Neural cell (in vitro differentiated cells): ENCODE data around the gene PLAC9. TPM values are rescaled to one million over a fixed set of nuclear protein-coding genes. Genes with fewer than 3 reads are reported as not detected.

Experiments
- H2AFZ ChIP-seq: fragments of 200-600, 300-800 bp; sonication (generic), shearing (Covaris generic); 2 replicates; pipeline ENCODE4 v1.6.0; 2014; ENCODE audit warnings: low read depth, mild to moderate bottlenecking, antibody characterized with exemption, low read length, moderate library complexity
- H3F3A ChIP-seq: fragments of 200-600 bp; shearing (Covaris generic); 2 replicates; pipeline ENCODE4 v1.6.1; 2016; ENCODE audit warnings: mild to moderate bottlenecking, moderate library complexity, mixed read lengths, antibody characterized with exemption, low read length; ENCODE audit not compliant: insufficient read depth, poor library complexity, severe bottlenecking
- H3K27ac ChIP-seq: fragments of 200-600, 300-800 bp; sonication (generic), shearing (Covaris generic); 2 replicates; pipeline ENCODE4 v1.5.1; 2014; ENCODE audit warnings: mild to moderate bottlenecking, low read length, moderate library complexity
- H3K27me3 ChIP-seq: fragments of 300-800, 200-600 bp; sonication (generic), shearing (Covaris generic); 2 replicates; pipeline ENCODE4 v1.6.0; 2014; ENCODE audit warnings: mild to moderate bottlenecking, low read depth, low read length, moderate library complexity; ENCODE audit not compliant: insufficient read depth
- H3K36me3 ChIP-seq: fragments of 300-800, 200-600 bp; sonication (generic), shearing (Covaris generic); 2 replicates; pipeline ENCODE4 v1.5.1; 2014; ENCODE audit warnings: mild to moderate bottlenecking, antibody characterized with exemption, low read length, moderate library complexity; ENCODE audit not compliant: insufficient read depth
- H3K4me2 ChIP-seq: fragments of 300-800, 200-600 bp; sonication (generic), shearing (Covaris generic); 2 replicates; pipeline ENCODE4 v1.6.0; 2014; ENCODE audit warnings: mild to moderate bottlenecking, low read length
- H3K4me3 ChIP-seq: fragments of 300-800, 200-600 bp; sonication (generic), shearing (Covaris generic); 2 replicates; pipeline ENCODE4 v1.5.1; 2014; ENCODE audit warnings: mild to moderate bottlenecking, low read length, moderate library complexity
- H3K79me2 ChIP-seq: fragments of 200-600 bp; shearing (Covaris generic); replicated peaks from 2 replicates; pipeline ENCODE4 v1.6.0; 2014; ENCODE audit warnings: mild to moderate bottlenecking, low read length, moderate library complexity; ENCODE audit not compliant: insufficient read depth
- H3K9ac ChIP-seq: fragments of 300-800, 200-600 bp; sonication (generic), shearing (Covaris generic); 2 replicates; pipeline ENCODE4 v1.6.1; 2016; ENCODE audit warnings: mild to moderate bottlenecking, low read length, mixed read lengths
- H3K9me2 ChIP-seq: fragments of 200-600 bp; shearing (Covaris generic); 2 replicates; pipeline ENCODE4 v1.6.1; 2016; ENCODE audit warnings: mild to moderate bottlenecking, low read length, mixed read lengths; ENCODE audit not compliant: insufficient read depth
- H3K9me3 ChIP-seq: fragments of 200-600, 300-800 bp; sonication (generic), shearing (Covaris generic); 2 replicates; pipeline ENCODE4 v1.6.1; 2016; ENCODE audit warnings: mild to moderate bottlenecking, mixed run types, low read length, moderate library complexity, mixed read lengths
- H4K20me1 ChIP-seq: fragments of 200-600 bp; shearing (Covaris generic); 2 replicates; pipeline ENCODE4 v1.6.1; 2016; ENCODE audit warnings: mild to moderate bottlenecking, mixed run types; ENCODE audit not compliant: insufficient read depth
- EP300 ChIP-seq: fragments of 450-650 bp; conservative IDR thresholded peaks from 2 replicates; pipeline ENCODE4 v1.6.1; 2014; ENCODE audit warnings: antibody characterized with exemption, mild to moderate bottlenecking, moderate library complexity; ENCODE audit not compliant: poor library complexity, severe bottlenecking
- EZH2 ChIP-seq: fragments of 200-600, 300-800 bp; shearing (Covaris generic), sonication (generic); IDR thresholded peaks from 2 replicates; pipeline ENCODE4 v1.6.1; 2014; ENCODE audit warnings: antibody characterized with exemption, low read length, borderline replicate concordance, mild to moderate bottlenecking; ENCODE audit not compliant: insufficient read depth, poor library complexity, severe bottlenecking
- POLR2AphosphoS5 ChIP-seq: IDR thresholded peaks from 2 replicates; pipeline ENCODE4 v1.6.1; 2012
- RAD21 ChIP-seq: fragments of 450-650 bp; conservative IDR thresholded peaks from 2 replicates; pipeline ENCODE4 v1.6.1; 2014; ENCODE audit warnings: antibody characterized with exemption, mild to moderate bottlenecking, moderate library complexity
- SMC3 ChIP-seq: fragments of 450-650 bp; conservative IDR thresholded peaks from 2 replicates; pipeline ENCODE4 v1.6.1; 2014; ENCODE audit warnings: antibody characterized with exemption, mild to moderate bottlenecking, moderate library complexity; ENCODE audit not compliant: poor library complexity
- TAF1 ChIP-seq: IDR thresholded peaks from 2 replicates; pipeline ENCODE4 v1.6.1; 2012; ENCODE audit warnings: low read depth
- polyA plus RNA-seq: library from polyadenylated mRNA; depleted of rRNA; stranded (reverse); fragments of >200 nt; gene quantifications from 2 replicates; pipeline ENCODE4 v1.2.3, GENCODE V29; 2014
- TF ChIP-seq, protein P1 (sequence below): IDR thresholded peaks from 2 replicates; pipeline ENCODE4 v1.6.1; 2012; ENCODE audit warnings: borderline replicate concordance
- TF ChIP-seq, protein P2 (sequence below): fragments of 450-650 bp; IDR thresholded peaks from 2 replicates; pipeline ENCODE4 v1.5.1; 2014; ENCODE audit warnings: antibody characterized with exemption, mild to moderate bottlenecking, moderate library complexity; ENCODE audit not compliant: poor library complexity, severe bottlenecking

Gene PLAC9
- polyA plus RNA-seq, 1 donor from 2014 or later: not detected

DNA sequence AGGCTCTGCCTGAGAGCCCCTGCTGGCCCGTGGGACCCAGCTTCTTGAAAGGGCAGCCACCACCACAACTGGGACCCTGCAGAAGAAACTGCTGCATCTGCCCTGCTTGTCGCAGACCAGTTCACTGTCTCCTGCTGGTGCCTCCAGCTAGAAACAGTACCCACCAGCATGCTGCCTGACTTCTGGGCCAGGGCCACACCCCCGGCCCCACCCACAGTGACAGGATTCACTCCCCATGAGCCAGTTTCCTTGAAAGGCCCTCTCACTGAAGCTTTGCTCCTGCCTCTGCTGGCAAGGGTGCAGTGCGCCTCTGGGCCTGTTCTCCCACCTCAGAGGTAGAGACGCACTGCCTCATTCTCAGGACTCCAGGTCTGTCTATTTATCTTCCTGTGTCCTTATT lies 40.4 kb downstream of the PLAC9 start:
- Histone ChIP-seq H3K9me3 (no peaks in the 10 kb centered on the region), H4K20me1 (no peaks in the 10 kb centered on the region), H3K9me2 (no peaks in the 10 kb centered on the region), H3K4me2 (no peak overlapping the region), H3F3A (no peaks in the 10 kb centered on the region), H3K9ac (no peak overlapping the region), H3K27ac (no peak overlapping the region), H2AFZ (no peak overlapping the region), H3K79me2 (no peaks in the 10 kb centered on the region), H3K27me3 (no peaks in the 10 kb centered on the region), H3K4me3 (no peak overlapping the region), H3K36me3 (no peaks in the 10 kb centered on the region)
- TF ChIP-seq EP300: no peak
- no peak for TF ChIP-seq POLR2AphosphoS5

DNA sequence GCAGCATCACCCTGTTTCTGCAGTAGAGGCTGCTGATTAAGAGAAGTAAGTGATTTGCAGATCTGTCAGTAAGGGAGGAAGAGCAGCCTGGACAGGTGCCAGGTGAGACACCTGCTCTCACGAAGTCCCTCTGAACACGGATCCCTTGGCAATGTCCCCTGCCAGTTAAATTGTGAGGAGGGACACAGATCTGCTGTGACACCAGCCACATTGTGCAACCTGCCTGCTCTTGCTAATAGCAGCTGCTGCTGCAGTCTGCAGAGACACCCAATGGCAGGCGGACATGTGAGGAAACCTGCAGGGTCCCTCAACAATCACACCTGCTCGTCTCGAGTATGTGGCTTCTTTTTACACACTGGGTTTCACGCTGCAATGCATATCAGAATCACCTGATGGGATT lies 40.9 kb downstream of the PLAC9 start:
- H3K9ac ChIP-seq: no peak overlapping the region
- H4K20me1 ChIP-seq: no peaks in the 10 kb centered on the region
- no peaks in the 10 kb centered on the region for H3K9me3 ChIP-seq
- no peaks in the 10 kb centered on the region for H3K9me2 ChIP-seq
- no peaks in the 10 kb centered on the region for H3K27me3 ChIP-seq
- H3K4me3 ChIP-seq: no peak overlapping the region
- H3K27ac ChIP-seq: no peak overlapping the region
- TF ChIP-seq TAF1 (no peak), RAD21 (no peak), EP300 (no peak)
- TF ChIP-seq, protein P1, sequence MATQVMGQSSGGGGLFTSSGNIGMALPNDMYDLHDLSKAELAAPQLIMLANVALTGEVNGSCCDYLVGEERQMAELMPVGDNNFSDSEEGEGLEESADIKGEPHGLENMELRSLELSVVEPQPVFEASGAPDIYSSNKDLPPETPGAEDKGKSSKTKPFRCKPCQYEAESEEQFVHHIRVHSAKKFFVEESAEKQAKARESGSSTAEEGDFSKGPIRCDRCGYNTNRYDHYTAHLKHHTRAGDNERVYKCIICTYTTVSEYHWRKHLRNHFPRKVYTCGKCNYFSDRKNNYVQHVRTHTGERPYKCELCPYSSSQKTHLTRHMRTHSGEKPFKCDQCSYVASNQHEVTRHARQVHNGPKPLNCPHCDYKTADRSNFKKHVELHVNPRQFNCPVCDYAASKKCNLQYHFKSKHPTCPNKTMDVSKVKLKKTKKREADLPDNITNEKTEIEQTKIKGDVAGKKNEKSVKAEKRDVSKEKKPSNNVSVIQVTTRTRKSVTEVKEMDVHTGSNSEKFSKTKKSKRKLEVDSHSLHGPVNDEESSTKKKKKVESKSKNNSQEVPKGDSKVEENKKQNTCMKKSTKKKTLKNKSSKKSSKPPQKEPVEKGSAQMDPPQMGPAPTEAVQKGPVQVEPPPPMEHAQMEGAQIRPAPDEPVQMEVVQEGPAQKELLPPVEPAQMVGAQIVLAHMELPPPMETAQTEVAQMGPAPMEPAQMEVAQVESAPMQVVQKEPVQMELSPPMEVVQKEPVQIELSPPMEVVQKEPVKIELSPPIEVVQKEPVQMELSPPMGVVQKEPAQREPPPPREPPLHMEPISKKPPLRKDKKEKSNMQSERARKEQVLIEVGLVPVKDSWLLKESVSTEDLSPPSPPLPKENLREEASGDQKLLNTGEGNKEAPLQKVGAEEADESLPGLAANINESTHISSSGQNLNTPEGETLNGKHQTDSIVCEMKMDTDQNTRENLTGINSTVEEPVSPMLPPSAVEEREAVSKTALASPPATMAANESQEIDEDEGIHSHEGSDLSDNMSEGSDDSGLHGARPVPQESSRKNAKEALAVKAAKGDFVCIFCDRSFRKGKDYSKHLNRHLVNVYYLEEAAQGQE: no peak
- H3F3A ChIP-seq: no peaks in the 10 kb centered on the region
- no peak overlapping the region for H3K4me2 ChIP-seq
- no peaks in the 10 kb centered on the region for H3K79me2 ChIP-seq
- H2AFZ ChIP-seq: no peak overlapping the region
- H3K36me3 ChIP-seq: no peaks in the 10 kb centered on the region

DNA sequence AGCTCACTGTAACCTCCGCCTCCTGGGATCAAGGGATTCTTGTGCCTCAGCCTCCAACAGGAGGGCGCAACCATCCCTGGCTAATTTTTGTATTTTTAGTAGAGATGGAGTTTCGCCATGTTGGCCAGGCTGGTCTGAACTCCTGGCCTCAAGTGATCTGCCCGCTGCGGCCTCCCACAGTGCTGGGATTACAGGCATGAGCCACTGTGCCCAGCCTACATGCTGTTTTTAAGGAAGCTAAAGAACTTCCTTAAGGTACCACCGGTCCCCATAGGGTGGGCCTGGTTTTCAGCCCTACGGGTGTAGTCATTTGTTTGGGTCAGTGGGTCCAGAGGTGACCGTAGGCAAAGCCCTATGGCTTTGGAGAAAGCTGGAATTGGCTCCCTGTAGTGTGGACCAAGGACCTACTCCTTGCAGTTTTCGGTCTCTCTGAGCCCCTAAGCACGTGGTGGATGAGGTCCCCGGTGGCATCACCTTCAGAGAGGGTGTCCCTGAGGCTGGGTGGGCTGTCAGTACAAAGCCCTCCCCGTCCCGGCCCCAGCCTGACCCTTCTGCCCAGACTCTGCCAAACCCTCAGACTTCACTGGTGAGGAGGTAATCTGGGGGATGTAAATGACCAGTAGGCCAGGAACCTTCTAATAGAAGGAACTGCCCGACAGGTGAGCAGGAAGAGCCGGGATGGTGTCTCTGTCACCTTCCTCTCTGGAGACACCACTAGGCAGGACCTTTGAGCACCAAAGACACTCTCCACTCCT lies 42.3 kb downstream of the PLAC9 start:
- Histone ChIP-seq H3K79me2 (no peaks in the 10 kb centered on the region), H3K9ac (no peak overlapping the region), H2AFZ (no peak overlapping the region), H3K27ac (no peak overlapping the region), H3K4me3 (no peak overlapping the region), H4K20me1 (no peaks in the 10 kb centered on the region), H3K36me3 (no peaks in the 10 kb centered on the region), H3K4me2 (no peak overlapping the region), H3K9me3 (no peaks in the 10 kb centered on the region), H3F3A (no peaks in the 10 kb centered on the region), H3K27me3 (no peaks in the 10 kb centered on the region), H3K9me2 (no peaks in the 10 kb centered on the region)
- TF ChIP-seq EP300: no peak
- TF ChIP-seq, protein P2, sequence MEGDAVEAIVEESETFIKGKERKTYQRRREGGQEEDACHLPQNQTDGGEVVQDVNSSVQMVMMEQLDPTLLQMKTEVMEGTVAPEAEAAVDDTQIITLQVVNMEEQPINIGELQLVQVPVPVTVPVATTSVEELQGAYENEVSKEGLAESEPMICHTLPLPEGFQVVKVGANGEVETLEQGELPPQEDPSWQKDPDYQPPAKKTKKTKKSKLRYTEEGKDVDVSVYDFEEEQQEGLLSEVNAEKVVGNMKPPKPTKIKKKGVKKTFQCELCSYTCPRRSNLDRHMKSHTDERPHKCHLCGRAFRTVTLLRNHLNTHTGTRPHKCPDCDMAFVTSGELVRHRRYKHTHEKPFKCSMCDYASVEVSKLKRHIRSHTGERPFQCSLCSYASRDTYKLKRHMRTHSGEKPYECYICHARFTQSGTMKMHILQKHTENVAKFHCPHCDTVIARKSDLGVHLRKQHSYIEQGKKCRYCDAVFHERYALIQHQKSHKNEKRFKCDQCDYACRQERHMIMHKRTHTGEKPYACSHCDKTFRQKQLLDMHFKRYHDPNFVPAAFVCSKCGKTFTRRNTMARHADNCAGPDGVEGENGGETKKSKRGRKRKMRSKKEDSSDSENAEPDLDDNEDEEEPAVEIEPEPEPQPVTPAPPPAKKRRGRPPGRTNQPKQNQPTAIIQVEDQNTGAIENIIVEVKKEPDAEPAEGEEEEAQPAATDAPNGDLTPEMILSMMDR: no peak
- TF ChIP-seq, protein P1: no peak
- no peak for TF ChIP-seq EZH2
- no peak for TF ChIP-seq SMC3
- TF ChIP-seq TAF1: no peak
- TF ChIP-seq RAD21: no peak
